Duodenal mucosa (tissue), 2 donors: Measurements from ENCODE around the gene FRYL.
"Not testable (repeated sequence)": the region's sequence is repeated elsewhere in the genome, so short reads cannot be mapped to it uniquely, and the experiment has no call there.

Experiments used
- H3K27ac ChIP-seq: one replicate; pipeline ENCODE4 v1.7.0; 2013; ENCODE audit warnings: low read depth, low read length
- H3K27me3 ChIP-seq, 2 donors: one replicate each; pipeline ENCODE4 v1.7.0; 2013; ENCODE audit warnings: low read length in 2 of 2, control low read depth in 1 of 2; ENCODE audit not compliant: insufficient read depth in 2 of 2, control insufficient read depth in 1 of 2
- H3K36me3 ChIP-seq, 2 donors: one replicate each; pipeline ENCODE4 v1.7.0; 2013; ENCODE audit warnings: low read length in 2 of 2, control low read depth in 1 of 2; ENCODE audit not compliant: insufficient read depth in 2 of 2, control insufficient read depth in 1 of 2
- H3K4me1 ChIP-seq, 2 donors: one replicate each; pipeline ENCODE4 v1.7.0; 2013; ENCODE audit warnings: low read length in 2 of 2, control low read depth in 1 of 2; ENCODE audit not compliant: insufficient read depth in 2 of 2, control insufficient read depth in 1 of 2
- H3K4me3 ChIP-seq, 2 donors: one replicate each; pipeline ENCODE4 v1.7.0; 2013; ENCODE audit warnings: low read length in 2 of 2, low read depth in 1 of 2
- H3K9ac ChIP-seq, 2 donors: one replicate each; pipeline ENCODE4 v1.7.0; 2013; ENCODE audit warnings: low read length in 2 of 2, low read depth in 1 of 2
- H3K9me3 ChIP-seq, 2 donors: one replicate each; pipeline ENCODE4 v1.7.0; 2013; ENCODE audit warnings: low read length in 2 of 2, control low read depth in 1 of 2; ENCODE audit not compliant: control insufficient read depth in 1 of 2

FRYL gene

GRCh38 chr4:48748949-48749596 is 31.0 kb downstream of the FRYL start:
- Histone ChIP-seq H3K4me3 (no peak overlapping the region), H3K36me3 (no peaks in the 10 kb centered on the region), H3K9me3 (no peaks in the 10 kb centered on the region), H3K27ac (no peak overlapping the region), H3K4me1 (peaks cover 0 to 6% of the 10 kb centered on the region in 2 donors), H3K9ac (no peak overlapping the region), H3K27me3 (no peaks in the 10 kb centered on the region)

- Histone ChIP-seq H3K4me3 (no peak overlapping the region), H3K4me1 (no peaks in the 10 kb centered on the region), H3K27me3 (no peaks in the 10 kb centered on the region), H3K9ac (no peak overlapping the region), H3K27ac (no peak overlapping the region), H3K36me3 (no peaks in the 10 kb centered on the region), H3K9me3 (no peaks in the 10 kb centered on the region)
These were observed 33.3 kb downstream of the FRYL start for GRCh38 chr4:48746608-48747362.

- not testable (repeated sequence) for H3K36me3 ChIP-seq, H3K9ac ChIP-seq, H3K27ac ChIP-seq, H3K4me1 ChIP-seq, H3K27me3 ChIP-seq, H3K9me3 ChIP-seq, H3K4me3 ChIP-seq
These were observed 34.9 kb downstream of the FRYL start for GRCh38 chr4:48745223-48745622.

GRCh38 chr4:48742412-48742811 is 37.7 kb downstream of the FRYL start:
- H3K9me3 ChIP-seq: no peaks in the 10 kb centered on the region
- H3K4me1 ChIP-seq: no peaks in the 10 kb centered on the region
- no peak overlapping the region for H3K9ac ChIP-seq
- H3K36me3 ChIP-seq: no peaks in the 10 kb centered on the region
- H3K27me3 ChIP-seq: no peaks in the 10 kb centered on the region
- H3K4me3 ChIP-seq: no peak overlapping the region
- H3K27ac ChIP-seq: no peak overlapping the region

GRCh38 chr4:48739560-48740019 is 40.5 kb downstream of the FRYL start:
- Histone ChIP-seq H3K36me3 (no peaks in the 10 kb centered on the region), H3K9ac (no peak overlapping the region), H3K27ac (no peak overlapping the region), H3K4me1 (no peaks in the 10 kb centered on the region), H3K4me3 (no peak overlapping the region), H3K9me3 (no peaks in the 10 kb centered on the region), H3K27me3 (no peaks in the 10 kb centered on the region)

- Histone ChIP-seq H3K4me1 (no peaks in the 10 kb centered on the region), H3K9ac (no peak overlapping the region), H3K36me3 (no peaks in the 10 kb centered on the region), H3K9me3 (no peaks in the 10 kb centered on the region), H3K4me3 (no peak overlapping the region), H3K27me3 (no peaks in the 10 kb centered on the region), H3K27ac (no peak overlapping the region)
These were observed 41.2 kb downstream of the FRYL start for GRCh38 chr4:48738856-48739255.

GRCh38 chr4:48728906-48729496 is 51.1 kb downstream of the FRYL start:
- H3K4me3 ChIP-seq, H3K27me3 ChIP-seq, H3K27ac ChIP-seq, H3K4me1 ChIP-seq, H3K9ac ChIP-seq, H3K9me3 ChIP-seq, H3K36me3 ChIP-seq: not testable (repeated sequence)

GRCh38 chr4:48727666-48728459 is 52.2 kb downstream of the FRYL start:
- H3K27me3 ChIP-seq: no peaks in the 10 kb centered on the region
- H3K4me3 ChIP-seq: no peak overlapping the region
- H3K27ac ChIP-seq: no peak overlapping the region
- no peak overlapping the region for H3K9ac ChIP-seq
- no peaks in the 10 kb centered on the region for H3K36me3 ChIP-seq
- no peaks in the 10 kb centered on the region for H3K9me3 ChIP-seq
- H3K4me1 ChIP-seq: peaks cover 3 to 5% of the 10 kb centered on the region in 2 donors

- Histone ChIP-seq H3K9me3 (no peaks in the 10 kb centered on the region), H3K9ac (no peak overlapping the region), H3K4me1 (peaks cover 3 to 5% of the 10 kb centered on the region in 2 donors), H3K4me3 (no peak overlapping the region), H3K36me3 (no peaks in the 10 kb centered on the region), H3K27me3 (no peaks in the 10 kb centered on the region), H3K27ac (no peak overlapping the region)
These were observed 54.7 kb downstream of the FRYL start for GRCh38 chr4:48725414-48725813.
